Measurements from ENCODE around the gene ACMSD. TPM values are rescaled to one million over a fixed set of nuclear protein-coding genes. Genes with fewer than 3 reads are reported as not detected.
"Not testable (repeated sequence)": the region's sequence is repeated elsewhere in the genome, so short reads cannot be mapped to it uniquely, and the experiment has no call there.

ACMSD gene
- total RNA-seq, 4 donors from 2014 or later, result not detected

DNA sequence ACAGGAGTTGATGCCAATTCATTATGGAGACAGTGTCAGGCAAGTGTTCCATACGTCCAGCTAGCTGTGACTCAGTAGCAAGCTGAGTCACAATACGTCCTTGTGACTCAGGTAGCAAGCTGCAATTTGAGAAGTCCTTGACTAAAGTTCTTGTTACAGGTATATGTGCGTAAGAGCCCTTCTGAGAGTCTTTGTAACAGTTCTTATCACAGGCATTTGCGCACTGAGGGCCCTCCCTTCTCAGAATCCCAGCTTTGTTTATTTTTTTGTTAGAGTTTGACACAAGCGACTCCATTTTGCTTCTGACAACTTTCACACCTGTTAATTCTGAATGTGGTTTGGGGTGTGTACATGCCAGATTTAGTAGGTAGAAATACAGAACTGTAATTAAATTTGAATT, 20.1 kb upstream of the ACMSD start:
- TF ChIP-seq POLR2A (IDR thresholded peaks at IDR 0.05), result no peak
- no peak for TF ChIP-seq POLR2AphosphoS5 (IDR thresholded peaks at IDR 0.05)
- TF ChIP-seq, protein P1, sequence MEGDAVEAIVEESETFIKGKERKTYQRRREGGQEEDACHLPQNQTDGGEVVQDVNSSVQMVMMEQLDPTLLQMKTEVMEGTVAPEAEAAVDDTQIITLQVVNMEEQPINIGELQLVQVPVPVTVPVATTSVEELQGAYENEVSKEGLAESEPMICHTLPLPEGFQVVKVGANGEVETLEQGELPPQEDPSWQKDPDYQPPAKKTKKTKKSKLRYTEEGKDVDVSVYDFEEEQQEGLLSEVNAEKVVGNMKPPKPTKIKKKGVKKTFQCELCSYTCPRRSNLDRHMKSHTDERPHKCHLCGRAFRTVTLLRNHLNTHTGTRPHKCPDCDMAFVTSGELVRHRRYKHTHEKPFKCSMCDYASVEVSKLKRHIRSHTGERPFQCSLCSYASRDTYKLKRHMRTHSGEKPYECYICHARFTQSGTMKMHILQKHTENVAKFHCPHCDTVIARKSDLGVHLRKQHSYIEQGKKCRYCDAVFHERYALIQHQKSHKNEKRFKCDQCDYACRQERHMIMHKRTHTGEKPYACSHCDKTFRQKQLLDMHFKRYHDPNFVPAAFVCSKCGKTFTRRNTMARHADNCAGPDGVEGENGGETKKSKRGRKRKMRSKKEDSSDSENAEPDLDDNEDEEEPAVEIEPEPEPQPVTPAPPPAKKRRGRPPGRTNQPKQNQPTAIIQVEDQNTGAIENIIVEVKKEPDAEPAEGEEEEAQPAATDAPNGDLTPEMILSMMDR (IDR thresholded peaks at IDR 0.05), result no peak
- no peak for TF ChIP-seq EP300 (IDR thresholded peaks at IDR 0.05)
- Histone ChIP-seq H3K4me3 (no peak overlapping the region), H3K27ac (no peak overlapping the region), H3K27me3 (no peaks in the 10 kb centered on the region), H3K4me1 (no peaks in the 10 kb centered on the region), H3K9me3 (no peaks in the 10 kb centered on the region), H3K36me3 (no peaks in the 10 kb centered on the region)
- WGBS, 2 donors (ENCODE audit: low coverage in 1 of 2), result 65 to 71% methylated on average over 5 of the region's 5 CpGs
- no peak for ATAC-seq

- Histone ChIP-seq H3K27me3 (no peaks in the 10 kb centered on the region), H3K4me1 (no peaks in the 10 kb centered on the region), H3K4me3 (no peak overlapping the region), H3K36me3 (no peaks in the 10 kb centered on the region), H3K9me3 (no peaks in the 10 kb centered on the region), H3K27ac (no peak overlapping the region)
- no peak for ATAC-seq
- WGBS, 2 donors (ENCODE audit: low coverage in 1 of 2), result 73 to 75% methylated on average over 2 of the region's 2 CpGs
- TF ChIP-seq EP300 (IDR thresholded peaks at IDR 0.05) (no peak), POLR2AphosphoS5 (IDR thresholded peaks at IDR 0.05) (no peak), POLR2A (IDR thresholded peaks at IDR 0.05) (no peak)
- TF ChIP-seq, protein P1 (IDR thresholded peaks at IDR 0.05), result no peak
Observed at GRCh38 chr2:134819334-134819733, 19.1 kb upstream of the ACMSD start.

DNA sequence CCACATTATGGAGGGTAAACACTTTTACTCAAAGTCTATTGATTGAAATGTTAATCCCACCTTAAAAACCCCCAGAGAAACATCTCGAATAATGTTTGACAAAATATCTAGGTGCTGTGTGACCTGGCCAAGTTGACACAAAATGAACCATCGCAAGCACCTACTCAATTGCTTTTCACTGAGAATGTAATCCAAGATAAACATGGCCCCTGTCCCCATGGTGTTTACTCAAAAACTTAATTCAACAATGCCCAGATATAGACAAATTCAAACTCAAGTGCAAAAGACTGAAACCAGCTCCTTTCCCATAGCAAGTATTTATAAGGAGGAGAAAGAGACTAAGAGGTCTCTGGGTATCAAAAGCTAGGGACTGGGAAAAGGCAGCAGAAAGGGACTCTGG, 15.0 kb upstream of the ACMSD start:
- Histone ChIP-seq H3K27me3 (no peaks in the 10 kb centered on the region), H3K36me3 (no peaks in the 10 kb centered on the region), H3K27ac (no peak overlapping the region), H3K9me3 (no peaks in the 10 kb centered on the region), H3K4me1 (no peaks in the 10 kb centered on the region), H3K4me3 (no peak overlapping the region)
- no peak for ATAC-seq
- WGBS, 2 donors (ENCODE audit: low coverage in 1 of 2), result 50 to 56% methylated on average over 2 of the region's 2 CpGs
- TF ChIP-seq EP300 (IDR thresholded peaks at IDR 0.05) (no peak), POLR2AphosphoS5 (IDR thresholded peaks at IDR 0.05) (no peak)

- no peak overlapping the region for H3K4me3 ChIP-seq
- no peak for ATAC-seq
- no peaks in the 10 kb centered on the region for H3K36me3 ChIP-seq
- no peaks in the 10 kb centered on the region for H3K9me3 ChIP-seq
- no peaks in the 10 kb centered on the region for H3K27me3 ChIP-seq
- WGBS, 2 donors (ENCODE audit: low coverage in 1 of 2), result 75 to 83% methylated on average over 1 to 2 of the region's 2 CpGs
- H3K4me1 ChIP-seq, result no peaks in the 10 kb centered on the region
- H3K27ac ChIP-seq, result no peak overlapping the region
- no peak for TF ChIP-seq POLR2A (IDR thresholded peaks at IDR 0.05)
- TF ChIP-seq, protein P1 (IDR thresholded peaks at IDR 0.05), result no peak
- no peak for TF ChIP-seq EP300 (IDR thresholded peaks at IDR 0.05)
- no peak for TF ChIP-seq POLR2AphosphoS5 (IDR thresholded peaks at IDR 0.05)
Observed at GRCh38 chr2:134823832-134824231, 14.6 kb upstream of the ACMSD start.

GRCh38 chr2:134825716-134826115, 12.7 kb upstream of the ACMSD start:
- not testable (repeated sequence) for ATAC-seq, H3K9me3 ChIP-seq, H3K27me3 ChIP-seq, H3K27ac ChIP-seq, H3K36me3 ChIP-seq, H3K4me3 ChIP-seq, H3K4me1 ChIP-seq
- no CpG with 5 or more reads among the region's 13 CpGs for WGBS, 2 donors (ENCODE audit: low coverage in 1 of 2)

- peaks cover 0 to 30% (median 0%) of the 10 kb centered on the region in 3 donors for H3K9me3 ChIP-seq
- no peak overlapping the region for H3K4me3 ChIP-seq
- TF ChIP-seq, protein P1 (IDR thresholded peaks at IDR 0.05), result no peak
- TF ChIP-seq POLR2A (IDR thresholded peaks at IDR 0.05), result no peak
- TF ChIP-seq POLR2AphosphoS5 (IDR thresholded peaks at IDR 0.05), result no peak
- TF ChIP-seq EP300 (IDR thresholded peaks at IDR 0.05), result no peak
- WGBS, 2 donors (ENCODE audit: low coverage in 1 of 2), result 92 to 94% methylated on average over 1 of the region's 1 CpG
- no peaks in the 10 kb centered on the region for H3K36me3 ChIP-seq
- ATAC-seq, result no peak
- no peaks in the 10 kb centered on the region for H3K27me3 ChIP-seq
- H3K27ac ChIP-seq, result no peak overlapping the region
- no peaks in the 10 kb centered on the region for H3K4me1 ChIP-seq
Observed at GRCh38 chr2:134835471-134835870, 2.9 kb upstream of the ACMSD start.

Measured in gastroesophageal sphincter (tissue), 4 donors.